HG02938 (cell line): Measurements from ENCODE around the gene ZC3H12C.

ENCODE experiments used
- ATAC-seq: cut with Tn5 transposase; IDR thresholded peaks from one replicate; pipeline ENCODE4 v1.9.1; 2021; ENCODE audit warnings: mild to moderate bottlenecking, moderate library complexity; ENCODE audit not compliant: unreplicated experiment

The ZC3H12C gene

DNA sequence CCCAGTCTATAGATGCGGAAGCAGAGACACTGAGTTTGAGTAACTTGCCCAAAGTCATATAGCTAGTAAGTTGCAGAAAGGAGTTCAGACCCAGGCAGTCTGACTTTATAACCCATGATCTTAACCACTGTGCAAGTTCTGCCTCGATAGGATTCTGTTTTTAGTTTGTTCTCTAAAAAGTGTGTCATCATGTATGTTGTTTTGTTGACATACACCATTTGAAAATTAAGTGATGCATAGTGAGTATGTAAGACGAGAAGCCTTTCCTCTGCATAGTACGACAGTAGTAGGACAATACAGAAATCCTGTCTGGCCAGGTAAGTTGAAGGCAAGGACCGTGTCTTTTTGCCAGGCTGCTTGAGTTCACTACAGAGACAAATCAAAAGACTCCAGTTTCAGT, 3.3 kb downstream of the ZC3H12C start:
- no peak for ATAC-seq

DNA sequence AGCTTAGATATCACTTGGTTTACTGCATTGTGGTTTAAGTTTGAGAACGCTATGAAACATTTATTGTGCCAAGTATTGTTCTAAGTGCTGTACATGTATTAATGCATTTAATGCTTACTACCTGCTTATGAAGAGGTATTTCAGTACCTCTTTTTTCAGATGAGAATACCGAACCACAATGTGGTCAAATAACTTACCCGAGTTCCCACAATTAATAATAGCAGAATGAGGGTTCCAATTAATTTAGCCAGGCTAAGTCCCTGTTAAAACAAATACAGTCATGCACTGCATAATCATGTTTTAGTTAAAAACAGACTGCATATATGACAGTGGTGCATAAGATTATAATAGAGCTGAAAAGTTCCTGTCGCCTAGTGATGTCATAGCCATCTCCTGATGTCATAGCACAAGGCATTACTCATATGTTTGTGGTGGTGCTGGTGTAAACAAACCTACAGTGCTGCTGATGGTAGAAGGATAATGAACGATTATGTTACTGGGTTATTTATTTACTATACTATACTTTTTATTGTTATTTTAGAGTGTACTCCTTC, 4.3 kb downstream of the ZC3H12C start:
- no peak for ATAC-seq

DNA sequence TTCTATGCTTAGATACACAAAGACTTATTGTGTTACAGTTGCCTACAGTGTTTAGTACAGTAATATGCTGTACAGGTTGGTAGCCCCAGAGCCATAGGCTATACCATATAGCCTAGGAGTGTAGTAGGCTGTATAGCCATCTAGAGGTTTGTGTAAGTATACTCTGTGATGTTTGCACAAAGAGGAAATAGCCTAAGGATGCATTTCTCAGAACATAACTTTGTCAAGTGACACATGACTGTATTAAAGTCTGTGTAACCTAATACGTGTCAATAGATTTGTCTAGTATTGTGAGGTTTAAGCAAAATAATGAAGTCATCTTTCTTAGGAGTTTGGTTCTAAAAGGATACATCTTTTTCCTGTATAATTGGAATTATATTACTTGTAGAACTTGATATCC, 5.5 kb downstream of the ZC3H12C start:
- peak; percentile 75 for ATAC-seq

DNA sequence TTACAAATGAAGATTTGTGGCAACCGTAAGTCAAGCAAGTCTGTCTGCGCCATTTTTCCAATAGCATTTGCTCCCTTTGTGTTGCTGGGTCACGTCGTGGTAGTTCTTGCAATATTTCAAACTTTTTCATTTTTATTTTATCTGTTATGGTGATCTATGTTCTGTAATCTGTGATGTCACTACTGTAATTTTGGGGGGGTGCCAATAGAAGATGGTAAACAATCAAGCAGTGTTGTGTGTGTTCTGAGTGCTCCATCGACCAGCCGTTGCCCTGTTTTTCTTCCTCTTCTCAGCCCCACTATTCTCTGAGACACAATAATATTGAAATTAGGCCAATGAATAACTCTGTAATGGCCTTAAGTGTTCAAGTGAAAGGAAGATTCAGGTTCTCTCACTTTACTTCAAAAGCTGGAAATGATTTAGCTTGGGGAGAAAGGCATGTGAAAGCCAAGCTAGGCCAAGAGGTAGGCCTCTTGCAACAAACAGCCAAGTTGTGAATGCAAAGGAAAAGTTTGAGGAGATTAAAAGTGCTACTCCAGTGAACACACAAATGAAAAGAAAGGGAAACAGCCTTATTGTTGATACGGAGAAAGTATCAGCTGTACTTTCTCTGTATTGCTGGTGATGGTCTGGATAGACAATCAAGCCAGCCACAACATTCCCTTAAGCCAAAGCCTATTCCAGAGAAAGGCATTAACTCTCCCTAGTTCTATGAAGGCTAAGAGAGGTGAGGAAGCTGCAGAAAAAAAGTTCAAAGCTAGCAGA, 7.5 kb downstream of the ZC3H12C start:
- no peak for ATAC-seq

DNA sequence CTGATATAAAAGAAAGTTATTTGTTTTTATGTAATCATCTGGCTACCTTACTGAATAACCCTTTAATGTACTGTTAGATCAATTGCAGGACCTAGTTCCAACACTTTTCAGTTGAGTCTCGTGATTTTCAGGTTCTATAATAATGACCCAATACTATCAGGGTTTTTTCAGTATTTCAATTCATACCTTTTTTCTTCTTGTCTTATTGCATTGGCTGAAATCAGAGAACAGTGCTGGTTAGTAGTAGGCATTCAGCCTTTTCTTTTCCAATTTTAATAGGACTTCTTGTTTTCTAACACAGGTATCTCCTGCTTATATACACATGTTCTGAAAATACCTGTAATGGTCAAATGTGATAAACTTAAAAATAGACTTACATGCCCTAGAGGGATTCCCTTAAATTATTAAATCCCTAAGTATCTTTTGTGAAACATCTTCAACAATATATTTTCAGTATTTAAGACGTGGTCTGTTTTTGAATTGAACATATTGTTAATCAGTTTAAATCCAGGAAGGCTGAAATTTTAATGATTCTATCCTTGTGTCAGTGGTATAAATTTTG, 13.6 kb downstream of the ZC3H12C start:
- ATAC-seq = no peak

DNA sequence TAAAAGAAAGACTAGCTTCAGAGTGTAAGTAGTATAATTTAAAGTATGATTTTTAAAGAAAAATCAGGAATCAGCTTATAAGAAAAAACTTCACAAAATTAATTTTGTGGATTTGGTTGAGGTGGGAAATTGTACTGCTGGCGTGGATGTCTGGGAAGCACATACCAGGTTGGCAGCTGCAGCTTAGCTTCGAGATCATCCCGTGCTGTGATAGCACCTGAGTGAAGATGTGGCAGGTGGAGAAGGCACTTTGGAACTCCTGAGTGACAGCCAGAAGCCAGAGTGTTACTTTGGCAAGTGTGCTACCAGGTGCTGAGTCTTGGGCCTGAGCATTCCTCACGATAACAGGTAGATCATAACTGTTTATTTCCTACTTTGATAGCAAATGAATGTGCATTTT, 17.7 kb downstream of the ZC3H12C start:
- ATAC-seq = no peak

DNA sequence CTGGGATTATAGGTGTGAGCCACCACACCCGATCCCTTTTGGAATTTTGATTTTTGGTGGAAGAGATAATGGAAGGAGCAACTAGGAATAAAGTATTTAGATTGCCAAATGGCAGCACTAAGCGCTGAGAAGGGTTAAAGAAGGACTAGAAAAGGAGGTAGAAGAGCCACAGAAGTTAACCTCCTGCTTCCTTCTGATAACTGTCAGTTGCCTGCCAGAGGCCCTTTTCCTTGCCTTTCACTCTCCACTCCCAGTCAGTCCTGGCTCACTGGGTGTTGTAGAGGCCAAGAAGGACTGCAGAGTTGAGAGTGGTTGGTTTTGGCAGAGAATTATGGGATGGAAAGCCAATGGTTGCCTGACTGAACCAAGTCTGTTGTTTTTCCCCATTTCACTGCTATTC, 19.3 kb downstream of the ZC3H12C start:
- no peak for ATAC-seq

DNA sequence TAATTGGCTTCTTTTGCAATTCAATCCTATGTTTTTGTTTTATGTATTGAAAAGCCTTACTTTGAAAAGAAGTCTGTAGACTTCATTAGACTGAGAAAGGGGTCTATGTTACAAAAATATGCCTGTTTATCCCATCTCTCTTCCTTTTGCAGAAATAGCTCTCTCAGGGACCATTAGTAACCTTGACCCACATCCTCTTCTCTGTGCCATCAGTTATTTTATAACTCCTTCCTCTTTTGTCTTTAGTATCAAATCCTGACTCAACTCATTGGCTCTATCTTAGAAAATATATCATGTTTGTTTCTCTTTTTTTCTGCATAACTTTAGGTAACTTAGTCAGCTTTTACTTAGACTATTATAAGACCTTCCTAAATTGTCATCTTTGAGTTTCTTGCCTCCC, 20.3 kb downstream of the ZC3H12C start:
- no peak for ATAC-seq

DNA sequence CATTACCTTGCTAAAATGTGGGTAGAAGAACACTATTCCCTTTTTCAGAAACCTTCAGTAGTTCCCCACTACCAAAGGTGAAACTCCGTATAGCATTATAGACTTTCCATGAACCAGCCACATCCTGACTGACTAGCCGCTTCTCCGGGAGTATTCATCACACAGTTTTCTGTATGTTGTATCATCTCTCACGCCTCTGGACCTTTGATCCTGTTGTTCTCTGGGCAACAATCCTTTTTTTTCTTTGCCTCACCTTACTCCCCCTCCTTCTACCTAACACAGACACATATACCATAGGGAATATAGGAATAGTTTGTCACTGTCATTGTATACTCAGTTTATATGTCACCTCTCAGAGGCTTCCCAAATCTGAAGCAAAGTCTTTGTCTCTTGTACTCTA, 20.8 kb downstream of the ZC3H12C start:
- no peak for ATAC-seq

DNA sequence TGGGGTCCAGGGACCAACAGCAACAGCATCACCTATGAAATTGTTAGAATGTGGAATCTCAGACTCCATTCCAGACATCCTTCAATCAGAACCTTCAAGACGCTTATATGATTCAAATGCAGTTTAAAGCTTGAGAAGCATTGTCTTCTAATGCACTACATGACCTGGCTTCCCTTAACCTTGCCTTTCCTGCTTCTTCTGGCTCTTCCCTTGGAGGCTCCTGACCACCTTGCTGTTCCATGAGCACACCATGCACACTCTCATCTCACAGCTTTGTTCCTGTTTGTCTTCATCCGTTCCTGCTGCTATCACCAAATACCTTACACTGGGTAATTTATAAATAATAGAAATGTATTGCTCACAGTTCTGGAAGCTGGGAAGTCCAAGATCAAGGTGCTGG, 26.1 kb downstream of the ZC3H12C start:
- ATAC-seq = no peak

DNA sequence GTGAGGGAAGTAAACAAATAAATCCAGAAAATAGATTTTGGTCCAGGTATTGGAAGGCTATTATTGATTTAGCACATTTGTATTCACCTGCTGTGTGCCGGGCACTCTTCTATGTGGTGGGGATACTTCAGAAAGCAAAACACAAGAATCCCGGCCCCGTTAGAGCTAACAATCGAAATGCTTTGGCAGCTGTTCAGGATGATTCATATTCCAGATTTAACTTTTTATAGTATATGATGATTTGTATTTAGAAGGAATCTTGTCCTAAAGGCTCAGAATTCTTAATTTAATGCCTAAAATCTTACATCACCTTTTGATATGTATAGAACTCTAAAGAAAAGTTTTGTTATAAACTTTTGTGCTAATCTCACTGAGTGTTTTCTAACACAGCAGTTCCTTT, 28.0 kb downstream of the ZC3H12C start:
- no peak for ATAC-seq

DNA sequence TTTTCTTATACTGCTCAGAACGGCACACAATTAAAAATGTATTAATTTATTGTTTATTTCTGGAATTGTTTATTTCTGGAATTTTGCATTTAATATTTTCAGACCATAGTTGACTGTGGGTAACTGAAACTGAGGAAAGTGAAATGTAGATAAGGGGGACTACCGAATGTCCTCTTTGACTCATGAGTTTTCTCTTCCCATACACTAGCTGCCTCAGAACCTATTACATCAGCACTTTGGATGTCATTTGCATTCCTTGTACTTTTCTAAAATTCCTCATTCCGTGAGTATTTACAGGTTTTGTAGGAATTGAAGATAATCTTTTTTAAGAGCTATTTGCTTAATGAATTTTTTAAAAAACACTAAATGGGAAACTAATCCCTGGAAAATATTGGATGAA, 29.8 kb downstream of the ZC3H12C start:
- ATAC-seq = no peak

DNA sequence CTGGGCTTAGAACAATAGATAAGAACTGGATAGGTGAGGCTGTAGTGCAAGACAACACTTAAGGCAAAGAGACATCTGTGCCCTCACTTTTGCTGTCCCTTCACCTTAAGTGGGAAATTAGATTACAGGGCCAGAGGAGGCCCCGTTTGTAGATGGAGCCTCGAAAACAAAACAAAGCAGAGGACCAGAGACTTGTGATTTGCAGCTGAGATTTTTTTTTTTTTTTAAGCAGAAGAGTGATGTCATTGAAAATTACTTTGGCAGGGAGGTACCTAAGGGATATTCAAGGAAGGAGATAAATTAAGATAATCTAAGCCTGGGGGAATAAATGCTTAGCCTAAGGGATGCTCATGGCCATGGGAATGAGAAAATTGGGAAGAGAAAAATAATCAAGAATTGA, 31.4 kb downstream of the ZC3H12C start:
- ATAC-seq = no peak

DNA sequence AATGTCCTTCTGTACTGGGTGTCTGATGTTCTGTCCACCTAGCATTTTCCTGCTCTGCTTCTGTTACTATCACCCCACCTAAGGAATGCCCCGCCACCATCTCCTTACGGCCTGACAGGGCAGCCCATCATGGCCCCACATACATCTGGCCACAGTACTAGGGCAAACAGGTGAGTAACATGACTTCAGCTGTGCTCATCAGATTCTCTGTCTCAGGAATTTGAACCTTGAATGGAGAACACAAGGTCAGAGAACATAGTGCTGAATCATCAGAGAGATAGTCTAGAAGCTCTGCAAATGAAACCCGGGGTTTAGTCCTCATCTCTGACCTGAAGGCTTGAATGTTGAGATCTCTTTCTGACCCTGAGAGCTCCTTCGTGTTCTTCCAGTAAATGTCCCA, 32.4 kb downstream of the ZC3H12C start:
- no peak for ATAC-seq

DNA sequence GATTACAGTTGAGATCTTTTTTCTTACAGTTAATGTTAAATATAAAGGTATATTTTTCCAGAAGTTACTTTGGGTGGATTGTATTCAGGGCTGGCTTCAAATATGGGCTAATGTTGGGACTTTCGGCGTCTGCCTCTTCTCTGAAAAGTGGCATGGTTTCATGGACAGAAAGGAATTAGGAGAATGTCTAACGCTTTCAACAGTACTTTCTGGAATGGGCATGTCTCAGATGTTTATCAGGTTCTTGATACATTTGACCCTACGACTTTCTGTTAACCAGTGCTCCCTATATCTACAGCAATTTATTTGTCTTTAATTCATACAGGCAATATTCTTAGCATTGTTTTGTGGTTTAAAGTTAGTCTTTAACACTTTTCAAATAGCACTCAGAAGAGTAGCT, 33.7 kb downstream of the ZC3H12C start:
- no peak for ATAC-seq

DNA sequence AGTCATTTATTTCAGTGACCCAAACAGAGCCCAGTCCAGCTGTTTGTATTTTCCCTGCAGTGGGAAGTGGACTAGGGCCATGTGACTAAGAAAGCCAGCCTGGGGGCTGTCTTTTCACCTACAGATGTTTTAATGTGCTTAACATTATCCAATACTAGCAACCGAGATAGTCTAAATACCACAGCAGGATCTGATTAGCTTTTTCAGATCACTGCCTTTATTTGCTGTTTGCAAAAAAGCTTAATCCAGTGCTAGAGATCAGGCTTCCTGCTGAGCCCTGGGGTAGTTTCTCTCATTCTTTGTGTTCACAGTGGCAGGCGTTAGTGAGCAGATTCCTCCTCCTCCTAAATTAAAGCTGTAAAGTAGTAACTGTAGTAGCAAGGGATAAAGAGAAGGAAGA, 35.0 kb downstream of the ZC3H12C start:
- ATAC-seq = no peak

DNA sequence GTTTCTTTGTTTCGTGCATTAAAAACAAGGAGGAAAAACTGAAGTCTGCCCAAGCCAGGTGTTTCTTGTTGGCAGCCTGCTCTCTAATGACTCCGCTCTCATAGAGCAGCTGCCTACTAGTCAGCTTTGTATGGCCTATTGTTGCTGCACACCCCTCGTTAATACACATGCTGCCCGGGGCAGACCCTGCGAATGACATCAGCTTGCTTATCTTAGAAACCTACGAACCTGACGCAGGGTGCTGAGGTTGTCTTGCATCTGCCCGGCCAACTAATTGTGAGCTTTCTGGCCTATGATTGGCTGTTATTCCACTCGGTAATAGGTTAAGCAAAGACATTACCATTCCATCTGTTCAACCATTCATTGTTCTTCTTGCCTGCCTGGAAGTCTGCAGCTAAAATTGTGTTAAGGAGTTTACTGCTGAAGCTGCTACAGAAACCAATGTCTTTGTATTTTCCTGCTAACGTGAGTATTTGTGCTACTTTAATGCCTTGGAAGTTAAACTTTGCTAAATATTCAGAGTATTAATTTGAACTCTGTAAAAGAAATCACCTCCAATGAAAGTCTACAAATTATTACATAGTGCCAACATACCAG, 37.5 kb downstream of the ZC3H12C start:
- ATAC-seq = no peak

DNA sequence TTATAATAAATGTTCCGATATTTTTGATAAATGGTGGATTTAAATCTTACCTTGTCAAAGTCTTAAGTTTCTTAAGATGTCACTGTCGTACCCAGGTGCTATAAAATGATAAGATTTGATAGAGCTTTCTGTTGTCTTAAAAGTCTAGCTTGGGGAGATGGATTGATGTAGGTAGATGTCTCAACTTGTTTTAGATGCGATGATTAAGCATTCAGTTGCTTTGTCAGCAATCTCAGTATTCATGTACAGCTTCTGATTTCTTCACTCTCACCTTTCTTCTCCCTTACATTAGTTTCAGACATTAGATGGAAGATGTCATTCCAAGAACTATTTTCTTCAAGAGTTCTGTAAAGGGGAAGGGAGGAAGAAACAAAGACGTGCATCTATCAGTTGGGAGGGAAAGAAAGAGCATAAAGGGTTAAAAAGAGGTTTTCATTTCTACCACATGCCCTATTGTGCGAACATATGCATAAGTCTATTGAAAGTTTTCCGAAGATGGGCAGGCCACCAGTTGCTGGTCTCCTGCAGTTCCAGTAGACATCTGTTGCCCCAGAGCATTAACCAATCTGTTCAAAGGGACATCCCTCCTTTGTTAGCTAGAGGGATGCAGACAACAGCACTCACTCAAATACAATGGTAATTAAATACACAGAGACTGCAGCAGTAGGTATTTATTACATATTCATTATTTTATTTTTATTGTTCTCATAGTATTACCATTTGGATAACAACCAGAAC, 38.4 kb downstream of the ZC3H12C start:
- ATAC-seq = no peak

DNA sequence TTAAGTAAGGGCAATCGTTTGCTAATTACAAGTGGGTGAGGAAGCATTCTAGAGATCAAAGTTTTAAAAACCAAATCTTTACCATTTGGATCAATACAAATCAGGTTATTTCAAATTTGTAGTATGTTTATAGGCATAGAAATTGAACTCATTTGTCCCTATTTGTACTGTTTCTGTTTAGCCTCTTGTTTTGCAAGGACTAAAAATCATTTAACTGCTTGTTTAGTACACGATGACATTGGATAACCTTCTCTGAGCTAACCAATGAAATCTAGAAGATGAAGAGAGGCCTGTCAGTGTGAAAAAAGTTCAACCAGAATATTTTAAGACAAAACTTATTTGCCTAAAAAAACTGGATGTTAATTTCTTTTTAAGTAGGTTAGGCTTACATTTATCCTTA, 40.0 kb downstream of the ZC3H12C start:
- ATAC-seq = no peak

DNA sequence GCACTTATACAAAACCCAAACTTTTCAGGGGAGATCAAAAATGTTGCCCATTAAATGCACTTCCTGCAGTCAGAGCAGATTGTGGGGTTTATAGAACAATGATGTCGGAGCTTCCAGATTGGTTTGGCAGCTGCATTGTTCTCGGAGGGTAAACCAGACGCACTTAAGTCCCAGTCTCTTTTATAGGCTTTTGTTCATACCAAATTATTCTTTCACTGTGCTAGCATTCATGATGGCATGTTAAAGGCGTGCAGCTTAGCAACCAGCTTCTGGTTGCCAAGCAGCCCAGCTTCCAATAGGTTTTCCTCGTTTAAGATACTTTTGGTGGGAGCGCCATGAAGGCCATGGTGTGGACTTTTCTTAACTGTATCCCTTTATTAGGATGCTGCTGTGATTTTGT, 40.9 kb downstream of the ZC3H12C start:
- no peak for ATAC-seq

DNA sequence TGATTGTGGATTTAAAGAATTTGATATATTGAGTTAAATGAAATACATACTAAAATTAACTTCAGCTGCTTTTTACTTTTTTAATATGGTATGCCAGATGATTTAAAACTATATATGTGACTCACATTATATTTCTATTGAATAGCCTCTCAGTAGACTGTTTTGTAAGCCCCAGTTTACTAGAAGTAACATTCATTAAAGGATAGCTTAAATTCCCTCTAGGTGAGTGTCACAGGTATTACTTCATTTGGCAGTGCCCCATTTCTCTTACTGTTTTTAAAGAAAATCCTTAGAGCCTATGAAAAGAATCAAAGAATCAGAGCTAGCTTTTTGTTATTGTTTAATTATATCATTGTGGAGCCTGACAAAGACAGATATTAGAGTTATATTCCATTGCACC, 48.6 kb downstream of the ZC3H12C start:
- ATAC-seq = no peak
